NCI-H1048 (cell line): ENCODE measurements around the gene TCF15.
A peak's percentile ranks its signal among the peaks of the same experiment; 100 is the strongest.
"Not testable (repeated sequence)": the region's sequence is repeated elsewhere in the genome, so short reads cannot be mapped to it uniquely, and the experiment has no call there.

Source experiments
- DNase-seq: peaks from one replicate; lab custom pipeline; 2025; lab: John Stamatoyannopoulos, UW

The TCF15 gene

GRCh38 chr20:578940-579690 is 31.0 kb downstream of the TCF15 start:
- not testable (repeated sequence) for DNase-seq

GRCh38 chr20:577167-577791 is 32.8 kb downstream of the TCF15 start:
- DNase-seq = no peak

- DNase-seq = peak; percentile 75
Observed at GRCh38 chr20:576156-576555, 34.0 kb downstream of the TCF15 start.

DNA sequence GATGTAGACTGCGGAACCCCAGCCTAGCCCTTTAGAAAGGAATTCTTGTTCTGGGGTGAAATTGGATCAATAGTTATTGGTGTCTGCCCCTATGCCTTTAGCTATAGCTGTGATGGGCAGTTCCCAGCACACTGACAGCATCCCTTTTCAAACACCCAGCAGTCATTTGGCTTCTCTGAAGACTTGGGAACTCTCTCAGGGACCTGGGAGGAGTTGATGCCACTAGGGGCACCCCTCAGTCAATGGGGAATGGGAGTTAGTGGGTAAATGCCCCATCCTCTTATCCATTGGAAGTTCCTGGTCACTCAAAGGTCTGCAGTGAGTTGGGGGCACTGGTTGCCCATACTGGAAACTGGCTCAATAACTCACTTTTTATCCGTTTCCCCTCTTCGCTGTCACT is 34.9 kb downstream of the TCF15 start:
- DNase-seq = no peak

DNA sequence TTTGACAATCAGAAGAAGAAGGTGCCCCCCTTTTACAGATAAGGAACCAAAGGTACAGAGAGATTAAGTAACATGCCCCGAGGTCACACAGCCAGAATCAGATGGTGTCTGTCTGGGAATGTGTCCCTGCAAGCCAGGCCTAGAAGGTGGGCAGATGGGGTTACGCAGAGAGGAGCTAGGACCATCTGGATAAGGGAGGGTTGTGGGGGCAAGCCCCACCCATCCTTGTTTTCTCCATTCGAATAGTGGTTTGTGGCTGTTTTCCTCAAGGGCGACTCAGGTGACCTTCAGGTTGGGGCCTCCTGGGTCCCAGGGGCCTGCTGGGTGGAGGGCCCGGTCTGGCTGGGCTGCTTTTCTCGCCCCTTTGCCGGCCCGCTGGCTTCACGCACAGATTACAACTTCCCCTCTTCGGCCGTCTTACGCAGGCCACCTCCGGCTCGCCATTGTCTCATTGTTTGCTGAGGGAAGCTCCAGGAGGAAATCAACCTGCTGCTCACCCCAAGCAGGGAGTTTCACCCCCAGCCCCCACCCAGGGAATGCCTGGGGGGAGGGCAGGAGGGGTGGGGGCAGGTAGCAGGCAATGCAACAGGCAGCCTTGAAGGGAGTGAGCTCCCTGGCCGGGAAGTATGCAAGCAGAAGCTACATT is 35.7 kb downstream of the TCF15 start:
- DNase-seq = no peak

DNA sequence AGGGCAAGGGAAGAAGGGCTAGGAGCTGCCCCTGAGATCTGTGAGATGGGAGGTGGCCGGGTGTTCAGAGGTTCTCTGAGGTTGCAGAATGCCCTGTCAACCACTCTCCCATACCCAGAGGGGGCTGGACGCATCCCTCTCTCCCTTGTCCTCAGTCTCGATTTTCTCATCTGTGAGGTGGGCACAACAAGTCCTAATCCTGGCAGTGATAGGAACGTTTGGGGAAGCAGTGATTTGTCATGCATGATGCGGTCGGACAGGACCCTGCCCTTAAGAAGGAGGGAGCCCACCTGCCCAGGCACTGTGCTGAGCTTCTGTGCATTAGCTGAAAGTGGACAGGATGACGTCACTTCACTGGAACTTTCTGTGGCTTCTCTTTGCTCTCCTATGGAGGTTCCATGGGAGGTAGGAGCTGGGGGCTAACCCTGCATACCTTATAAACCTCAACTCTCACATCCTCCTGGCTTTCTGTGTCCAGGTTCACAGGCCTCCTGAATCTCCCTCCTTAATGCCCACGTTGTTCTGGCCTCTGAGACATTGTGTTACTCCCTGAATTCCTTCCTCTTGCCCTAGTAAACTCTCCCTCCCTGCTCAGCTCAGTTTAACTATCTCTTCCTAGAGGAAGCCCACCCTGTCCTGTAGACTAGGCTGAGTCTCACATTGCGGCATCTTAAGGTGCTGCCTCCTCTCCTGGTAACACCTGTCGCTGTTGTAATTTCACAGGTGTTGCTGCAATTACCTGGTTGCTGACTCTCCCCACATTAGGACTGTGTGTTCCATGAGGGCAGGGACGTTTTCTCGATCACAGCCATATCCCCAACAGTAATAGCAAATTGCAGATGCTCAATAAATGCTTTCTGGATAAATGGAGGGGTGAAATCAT is 36.5 kb downstream of the TCF15 start:
- no peak for DNase-seq

GRCh38 chr20:572727-573126 is 37.4 kb downstream of the TCF15 start:
- no peak for DNase-seq

DNA sequence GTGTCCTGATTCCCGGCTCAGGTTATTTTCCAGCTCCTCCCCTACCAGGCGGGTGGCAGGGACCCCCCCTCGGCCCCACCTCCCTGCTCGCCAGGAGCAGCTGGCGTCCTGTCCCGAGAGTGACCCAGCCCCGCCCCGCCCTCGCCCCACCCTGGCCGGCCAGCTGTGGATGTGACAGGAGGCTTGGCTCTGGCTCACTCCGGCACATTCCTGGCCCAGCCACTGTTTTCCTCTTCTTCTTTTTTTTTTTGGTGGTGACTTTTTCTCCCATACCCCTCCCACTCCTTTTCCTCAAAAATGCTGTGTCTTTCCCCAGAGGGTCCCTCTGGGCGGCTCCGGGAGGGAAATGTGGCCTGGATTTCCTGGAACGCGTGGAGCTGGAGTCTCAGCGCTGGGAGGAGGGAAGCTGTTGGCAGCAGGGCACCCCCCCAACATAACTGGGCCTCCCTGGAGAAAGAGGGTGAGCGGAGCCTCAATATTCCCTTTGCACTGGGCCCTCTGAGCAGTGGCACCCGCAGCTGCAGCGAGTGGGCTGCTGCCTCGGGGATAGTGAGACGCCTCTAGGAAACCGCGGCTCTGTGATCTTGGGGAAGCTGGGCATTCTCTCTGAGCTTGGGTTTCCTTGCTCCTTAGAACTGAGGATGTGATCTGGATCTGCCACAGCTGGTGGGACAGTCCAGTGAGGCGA is 38.2 kb downstream of the TCF15 start:
- no peak for DNase-seq

DNA sequence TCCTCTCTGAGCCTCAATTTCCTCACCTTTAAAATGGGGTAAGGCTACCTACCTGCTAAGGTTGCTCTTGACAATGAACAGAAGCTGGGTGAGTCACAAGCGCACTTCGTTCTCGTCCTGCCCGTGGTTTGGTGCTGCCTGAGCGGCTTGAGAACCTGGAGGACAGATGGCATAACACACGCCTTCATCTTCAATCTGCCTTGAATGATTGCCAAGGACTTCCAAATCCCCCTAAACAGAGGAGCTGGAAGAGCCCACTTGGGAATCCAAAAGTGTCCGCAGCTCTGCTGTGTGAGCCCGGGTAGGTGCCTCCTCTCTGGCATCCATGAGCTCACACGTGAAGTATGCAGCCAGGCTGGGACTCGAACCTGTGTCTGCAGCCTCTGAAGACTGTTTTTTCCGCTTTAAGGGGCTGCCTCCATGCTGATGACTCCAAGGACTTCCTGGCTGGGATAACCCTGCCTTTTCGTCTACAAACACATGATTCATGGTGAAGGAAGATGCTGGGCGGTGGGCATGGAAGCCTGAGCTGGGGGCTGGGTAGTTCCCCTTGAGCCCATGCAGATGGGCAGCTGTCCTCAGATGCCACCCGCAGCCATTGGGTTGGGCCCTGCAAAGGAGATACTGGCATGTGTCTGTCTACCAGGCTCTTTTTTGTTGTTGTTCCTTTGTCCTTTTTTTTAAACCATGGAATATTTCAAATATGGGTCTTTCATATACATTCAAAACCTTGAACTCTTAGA is 41.3 kb downstream of the TCF15 start:
- no peak for DNase-seq

DNA sequence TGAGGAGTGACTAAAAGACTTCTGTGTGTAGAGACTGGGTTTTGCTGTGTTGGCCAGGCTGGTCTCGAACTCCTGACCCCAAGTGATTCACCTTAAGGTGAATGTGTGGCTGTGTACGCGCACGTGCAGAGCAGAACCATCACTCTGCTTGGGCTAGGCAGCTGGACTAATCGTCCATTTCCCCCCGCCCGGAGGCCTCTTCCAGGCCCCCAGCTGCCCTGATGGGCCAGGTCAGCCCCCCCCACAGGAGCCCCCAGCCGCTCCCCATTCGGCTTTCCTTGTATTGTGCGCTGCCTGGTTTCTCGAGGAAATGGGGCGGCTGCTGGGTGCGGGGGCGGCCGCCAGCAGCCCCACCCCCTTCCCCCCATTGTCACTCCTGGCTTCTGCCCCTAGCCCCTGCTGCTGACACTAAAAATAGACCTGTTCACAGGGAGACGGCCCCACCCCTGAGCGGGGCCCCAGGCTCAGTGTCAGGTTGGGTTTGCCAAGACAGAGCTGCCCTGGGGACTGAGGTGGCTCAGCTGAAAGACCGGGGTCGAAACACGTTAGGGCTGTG is 41.9 kb downstream of the TCF15 start:
- DNase-seq = no peak

DNA sequence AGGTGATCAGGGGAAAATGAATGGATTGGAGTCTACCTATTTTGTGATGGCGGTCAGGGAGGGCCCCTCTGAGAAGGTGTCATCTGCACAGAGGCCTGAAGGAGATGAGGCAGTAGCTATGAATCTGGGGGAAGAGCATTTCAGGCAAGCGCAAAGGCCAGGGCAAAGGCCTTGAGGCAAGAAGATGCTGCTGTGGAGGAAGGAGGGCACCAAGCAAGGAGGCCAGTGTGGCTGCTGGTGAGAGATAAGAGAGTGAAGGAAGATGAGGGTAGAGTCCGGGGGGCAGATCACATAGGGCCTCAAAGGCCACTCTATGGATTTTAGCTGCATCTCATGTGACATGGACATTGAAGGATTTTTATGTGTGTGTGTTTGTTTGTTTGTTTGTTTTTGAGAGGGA is 45.9 kb downstream of the TCF15 start:
- no peak for DNase-seq

GRCh38 chr20:563187-563586 is 46.9 kb downstream of the TCF15 start:
- DNase-seq = no peak

- DNase-seq = no peak
Observed at GRCh38 chr20:562232-562897, 47.7 kb downstream of the TCF15 start.

- DNase-seq = peak; percentile 28
Observed at GRCh38 chr20:561437-562231, 48.5 kb downstream of the TCF15 start.

GRCh38 chr20:560680-561079 is 49.4 kb downstream of the TCF15 start:
- DNase-seq = no peak

- DNase-seq = no peak
Observed at GRCh38 chr20:558117-558516, 52.0 kb downstream of the TCF15 start.

DNA sequence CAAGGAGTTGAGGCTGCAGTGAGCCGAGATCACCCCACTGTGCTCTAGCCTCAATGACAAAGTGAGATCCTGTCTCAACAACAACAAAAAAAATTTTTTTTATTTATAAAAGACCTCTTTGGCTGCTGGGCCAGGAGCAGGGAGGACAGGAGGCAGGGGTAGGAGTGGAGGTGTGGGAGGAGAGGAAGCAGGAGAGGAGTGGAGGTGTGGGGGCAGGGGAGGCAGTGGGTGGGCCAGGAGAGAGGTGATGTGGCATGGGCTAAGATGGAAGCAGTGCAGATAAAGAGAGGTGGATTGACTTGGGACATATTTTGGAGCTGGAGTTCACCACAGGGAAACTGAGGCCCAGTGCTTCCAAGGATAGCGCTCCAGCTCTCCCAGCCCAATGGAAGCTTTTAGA is 53.1 kb downstream of the TCF15 start:
- DNase-seq = no peak

DNA sequence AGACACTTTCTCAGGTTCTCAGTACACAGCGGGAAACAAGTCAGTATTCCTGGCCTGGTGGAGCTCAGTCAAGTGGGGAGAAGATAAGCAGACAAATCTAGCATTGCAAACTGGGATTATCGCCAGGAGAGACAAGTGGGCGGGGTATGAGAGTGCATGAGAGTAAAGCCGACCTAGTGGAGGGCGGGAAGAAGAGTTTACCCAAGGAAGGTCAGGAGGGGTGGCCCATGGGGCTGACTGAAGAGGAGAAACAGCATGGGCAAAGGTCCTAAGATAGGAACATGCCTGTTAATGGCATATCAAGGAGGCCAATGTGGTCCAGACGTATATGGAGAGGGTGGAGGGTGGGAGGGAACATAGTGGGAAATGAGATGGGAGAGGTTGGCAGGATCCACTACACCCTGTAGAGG is 54.1 kb downstream of the TCF15 start:
- no peak for DNase-seq
